Body of pancreas (tissue), 4 donors: ENCODE data around the gene RAVER1.

Experiments used
- CTCF ChIP-seq, 7 experiments: fragments of 450-650 bp in 4 of 7; fragments of 200-600 bp in 3 of 7; sonication (generic) in 3 of 7; IDR thresholded peaks; one replicate each; pipeline ENCODE4 v1.5.1; 2016 to 2019; ENCODE audit warnings: antibody characterized with exemption in 7 of 7
- POLR2A ChIP-seq, 3 donors: fragments of 450-650 bp; IDR thresholded peaks; one replicate each; pipeline ENCODE4 v1.6.1; 2016; ENCODE audit warnings: antibody characterized with exemption in 3 of 3, mild to moderate bottlenecking in 2 of 3

- TF ChIP-seq CTCF (IDR thresholded peaks at IDR 0.05) (peak in 2 of 7 experiments; percentile 6 to 12), POLR2A (IDR thresholded peaks at IDR 0.05) (no peak)
Observed at GRCh38 chr19:10333758-10334587, 644 bp upstream of the RAVER1 start.
